GM19025 (cell line): ENCODE results near the gene TMEM259.

Experiments
- ATAC-seq: cut with Tn5 transposase; IDR thresholded peaks from one replicate; pipeline ENCODE4 v1.9.1; 2021; ENCODE audit warnings: mild to moderate bottlenecking, low read depth, moderate library complexity; ENCODE audit not compliant: unreplicated experiment

Gene TMEM259

DNA sequence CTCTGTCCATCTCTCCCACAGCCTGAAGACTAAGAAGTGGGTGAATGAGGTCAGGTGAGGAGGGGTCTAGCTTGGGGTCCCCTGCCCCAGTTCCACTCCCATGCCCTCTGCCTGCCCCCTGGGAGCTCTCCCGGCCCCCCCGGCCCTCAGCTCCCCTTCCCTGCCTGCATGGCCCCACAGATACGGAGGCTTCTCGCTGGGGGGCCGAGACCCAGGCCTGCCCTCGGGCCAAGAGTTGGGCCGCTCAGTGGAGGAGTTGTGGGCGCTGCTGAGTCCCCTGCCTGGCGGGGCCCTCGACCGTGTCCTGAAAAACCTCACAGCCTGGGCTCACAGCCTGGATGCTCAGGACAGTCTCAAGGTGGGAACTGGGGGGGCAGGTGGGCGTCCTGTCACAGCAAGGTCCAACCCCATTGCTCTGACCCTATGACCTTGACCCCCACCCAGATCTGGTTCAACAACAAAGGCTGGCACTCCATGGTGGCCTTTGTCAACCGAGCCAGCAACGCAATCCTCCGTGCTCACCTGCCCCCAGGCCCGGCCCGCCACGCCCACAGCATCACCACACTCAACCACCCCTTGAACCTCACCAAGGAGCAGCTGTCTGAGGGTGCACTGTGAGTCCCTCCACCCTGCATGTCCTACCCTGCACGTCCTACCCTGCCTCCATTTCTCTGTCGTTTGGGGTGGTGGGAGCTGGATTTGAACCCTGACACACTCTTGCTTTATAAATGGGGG lies 35.1 kb upstream of the TMEM259 start:
- no peak for ATAC-seq

DNA sequence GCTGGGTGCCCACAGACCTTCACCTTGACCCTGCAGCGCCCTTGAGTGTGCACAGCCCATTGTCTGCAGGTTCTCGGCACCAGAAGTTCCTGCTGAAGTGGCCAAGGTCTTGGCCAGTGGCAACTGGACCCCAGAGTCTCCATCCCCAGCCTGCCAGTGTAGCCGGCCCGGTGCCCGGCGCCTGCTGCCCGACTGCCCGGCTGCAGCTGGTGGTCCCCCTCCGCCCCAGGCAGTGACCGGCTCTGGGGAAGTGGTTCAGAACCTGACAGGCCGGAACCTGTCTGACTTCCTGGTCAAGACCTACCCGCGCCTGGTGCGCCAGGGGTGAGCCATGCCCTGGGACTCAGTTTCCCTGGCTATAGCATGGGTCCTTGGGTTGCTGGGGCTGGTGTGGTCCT lies 34.1 kb upstream of the TMEM259 start:
- no peak for ATAC-seq

DNA sequence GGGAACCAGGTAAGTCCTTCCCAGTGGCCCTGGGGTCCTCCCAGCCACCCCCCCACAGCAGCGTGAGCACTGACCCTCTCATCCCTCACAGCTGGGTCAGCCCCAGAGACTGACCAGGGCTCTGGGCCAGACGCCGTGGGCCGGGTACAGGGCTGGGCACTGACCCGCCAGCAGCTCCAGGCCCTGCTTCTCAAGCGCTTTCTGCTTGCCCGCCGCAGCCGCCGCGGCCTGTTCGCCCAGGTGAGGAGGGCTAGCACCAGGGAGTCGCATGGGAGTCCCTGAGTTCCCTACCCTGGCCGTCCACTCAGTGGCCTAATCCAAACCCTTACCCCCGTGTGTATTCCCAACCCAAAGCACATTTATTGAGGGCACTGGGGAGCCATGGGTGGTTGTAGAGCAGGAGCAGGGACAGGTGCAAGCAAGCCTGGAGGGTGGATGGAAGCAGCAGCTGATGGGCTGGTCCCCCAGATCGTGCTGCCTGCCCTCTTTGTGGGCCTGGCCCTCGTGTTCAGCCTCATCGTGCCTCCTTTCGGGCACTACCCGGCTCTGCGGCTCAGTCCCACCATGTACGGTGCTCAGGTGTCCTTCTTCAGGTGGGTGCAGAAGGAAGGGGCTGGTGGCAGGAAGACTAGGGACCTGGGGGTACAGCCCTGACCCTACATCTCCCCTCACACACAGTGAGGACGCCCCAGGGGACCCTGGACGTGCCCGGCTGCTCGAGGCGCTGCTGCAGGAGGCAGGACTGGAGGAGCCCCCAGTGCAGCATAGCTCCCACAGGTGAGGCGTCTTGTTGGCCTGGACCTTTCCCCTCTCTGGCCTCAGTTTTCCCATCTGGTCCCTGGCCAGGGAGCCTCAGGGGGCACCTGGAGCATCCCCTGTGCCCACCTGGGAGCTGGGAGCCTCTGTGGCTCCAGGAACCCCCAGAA lies 33.4 kb upstream of the TMEM259 start:
- ATAC-seq, result no peak

DNA sequence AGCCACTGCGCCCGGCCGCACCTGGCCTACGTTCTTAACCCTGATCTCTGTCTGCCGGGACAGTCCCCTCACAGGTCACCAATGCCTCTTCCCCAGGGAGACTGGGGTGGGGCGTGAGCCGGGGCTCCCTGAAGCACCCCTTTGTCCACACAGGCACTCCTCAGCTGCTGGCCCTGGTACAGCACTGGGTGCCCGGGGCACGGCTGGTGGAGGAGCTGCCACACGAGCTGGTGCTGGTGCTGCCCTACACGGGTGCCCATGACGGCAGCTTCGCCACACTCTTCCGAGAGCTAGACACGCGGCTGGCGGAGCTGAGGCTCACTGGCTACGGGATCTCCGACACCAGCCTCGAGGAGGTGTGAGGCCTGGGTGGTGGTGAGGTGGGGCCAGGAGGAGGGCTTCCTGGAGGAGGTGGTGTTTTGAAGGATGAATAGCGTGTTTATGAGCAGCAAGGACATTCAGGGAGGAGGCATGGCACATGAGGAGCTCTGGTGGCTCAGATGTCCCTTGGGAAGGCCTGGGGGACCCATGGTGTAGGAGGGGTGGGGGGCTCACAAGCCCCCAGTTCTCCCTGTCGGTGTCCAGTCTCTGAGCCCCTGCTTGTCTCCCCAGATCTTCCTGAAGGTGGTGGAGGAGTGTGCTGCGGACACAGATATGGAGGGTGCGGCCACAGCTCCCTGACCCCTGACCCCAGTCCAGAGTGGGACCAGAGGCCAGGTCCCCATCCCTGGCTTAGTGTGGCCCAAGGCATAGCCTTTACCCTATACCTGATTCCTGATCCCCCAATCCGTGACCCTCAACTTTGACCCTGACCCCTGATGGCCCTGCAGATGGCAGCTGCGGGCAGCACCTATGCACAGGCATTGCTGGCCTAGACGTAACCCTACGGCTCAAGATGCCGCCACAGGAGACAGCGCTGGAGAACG lies 32.5 kb upstream of the TMEM259 start:
- no peak for ATAC-seq

DNA sequence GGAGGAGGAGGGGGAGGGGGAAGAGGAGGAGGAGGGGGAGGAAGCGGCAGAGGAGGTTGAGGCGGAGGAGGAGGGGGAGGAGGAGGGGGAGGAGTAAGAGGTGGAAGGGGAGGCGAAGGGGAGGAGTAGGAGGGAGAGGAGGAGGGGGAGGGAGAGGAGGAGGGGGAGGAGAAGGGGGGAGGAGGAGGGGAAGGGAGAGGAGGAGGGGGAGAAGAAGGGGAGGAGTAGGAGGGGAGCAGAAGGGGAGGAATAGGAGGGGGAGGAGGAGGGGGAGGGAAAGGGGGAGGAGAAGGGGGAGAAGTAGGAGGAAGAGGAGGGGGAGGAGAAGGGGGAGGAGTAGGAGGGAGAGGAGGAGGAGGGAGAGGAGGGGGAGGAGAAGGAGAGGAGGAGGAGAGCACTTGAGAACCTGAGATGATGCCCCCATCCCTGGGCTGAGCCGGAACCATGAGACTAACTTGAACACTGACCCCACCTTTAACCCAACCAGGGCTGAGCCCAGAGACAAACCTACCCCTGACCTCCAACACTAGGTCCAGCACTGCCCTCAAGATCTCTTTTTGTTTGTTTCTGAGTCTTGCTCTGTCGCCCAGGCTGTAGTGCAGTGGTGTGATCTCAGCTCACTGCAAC lies 31.5 kb upstream of the TMEM259 start:
- no peak for ATAC-seq

DNA sequence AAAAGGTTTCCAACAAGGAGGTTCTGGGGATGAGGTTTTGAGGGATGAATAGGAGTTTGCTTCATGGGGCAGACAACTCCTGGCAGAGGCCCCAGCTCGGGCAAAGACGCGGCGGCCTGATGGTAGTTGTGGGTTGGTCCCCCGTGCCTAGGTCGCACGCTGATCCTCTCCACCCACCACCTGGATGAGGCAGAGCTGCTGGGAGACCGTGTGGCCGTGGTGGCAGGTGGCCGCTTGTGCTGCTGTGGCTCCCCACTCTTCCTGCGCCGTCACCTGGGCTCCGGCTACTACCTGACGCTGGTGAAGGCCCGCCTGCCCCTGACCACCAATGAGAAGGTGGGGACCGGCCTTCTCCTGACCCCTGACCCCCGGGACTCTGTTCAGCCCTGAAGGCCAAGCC lies 30.9 kb upstream of the TMEM259 start:
- ATAC-seq, result no peak

DNA sequence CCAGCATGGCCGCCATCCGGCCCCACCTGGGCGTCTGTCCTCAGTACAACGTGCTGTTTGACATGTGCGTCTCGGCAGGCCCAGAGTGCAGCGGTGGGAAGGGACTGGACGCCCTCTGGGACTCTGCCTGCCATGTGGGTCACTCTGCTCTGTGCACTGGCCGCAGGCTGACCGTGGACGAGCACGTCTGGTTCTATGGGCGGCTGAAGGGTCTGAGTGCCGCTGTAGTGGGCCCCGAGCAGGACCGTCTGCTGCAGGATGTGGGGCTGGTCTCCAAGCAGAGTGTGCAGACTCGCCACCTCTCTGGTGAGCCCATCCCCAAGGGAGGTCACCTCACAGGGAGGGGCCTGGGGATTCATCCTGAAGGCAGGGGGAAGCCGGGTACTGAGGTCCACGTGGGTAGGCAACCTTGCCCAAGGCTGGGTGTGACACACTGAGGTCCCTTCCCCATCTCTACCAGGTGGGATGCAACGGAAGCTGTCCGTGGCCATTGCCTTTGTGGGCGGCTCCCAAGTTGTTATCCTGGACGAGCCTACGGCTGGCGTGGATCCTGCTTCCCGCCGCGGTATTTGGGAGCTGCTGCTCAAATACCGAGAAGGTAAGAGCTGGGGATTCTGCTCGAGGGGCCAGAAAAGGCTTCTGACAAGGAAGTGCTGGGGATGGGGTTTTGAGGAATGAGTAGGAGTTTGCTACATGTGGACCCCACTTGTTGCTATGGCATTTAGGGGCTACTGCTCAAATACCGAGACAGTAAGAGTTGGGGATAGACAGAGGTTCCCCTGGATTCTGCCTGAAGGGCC lies 30.3 kb upstream of the TMEM259 start:
- ATAC-seq, result no peak

DNA sequence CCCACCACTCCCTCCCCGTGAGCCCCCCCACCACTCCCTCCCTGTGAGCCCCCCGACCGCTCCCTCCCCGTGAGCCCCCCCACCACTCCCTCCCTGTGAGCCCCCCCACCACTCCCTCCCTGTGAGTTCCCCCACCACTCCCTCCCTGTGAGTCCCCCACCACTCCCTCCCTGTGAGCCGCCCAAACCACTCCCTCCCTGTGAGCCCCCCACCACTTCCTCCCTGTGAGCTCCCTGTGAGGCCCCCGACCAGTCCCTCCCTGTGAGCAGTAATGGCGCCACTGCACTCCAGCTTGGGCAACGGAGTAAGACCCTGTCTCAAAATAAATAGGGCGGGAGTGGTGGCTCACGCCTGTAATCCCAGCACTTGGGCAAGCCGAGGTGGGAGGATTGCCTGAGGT lies 28.9 kb upstream of the TMEM259 start:
- no peak for ATAC-seq

DNA sequence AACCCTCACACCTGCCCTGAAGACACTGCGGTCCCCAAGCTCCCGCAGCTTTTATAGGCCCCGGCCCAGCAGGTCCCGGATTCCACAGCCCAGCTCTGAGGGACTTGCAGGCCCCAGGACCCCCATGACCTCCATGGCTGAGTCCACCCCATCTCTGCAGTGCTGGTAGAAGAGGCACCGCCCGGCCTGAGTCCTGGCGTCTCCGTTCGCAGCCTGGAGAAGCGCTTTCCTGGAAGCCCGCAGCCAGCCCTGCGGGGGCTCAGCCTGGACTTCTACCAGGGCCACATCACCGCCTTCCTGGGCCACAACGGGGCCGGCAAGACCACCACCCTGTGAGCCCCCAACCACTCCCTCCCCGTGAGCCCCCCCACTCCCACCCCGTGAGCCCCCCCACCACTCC lies 28.2 kb upstream of the TMEM259 start:
- ATAC-seq, result no peak

DNA sequence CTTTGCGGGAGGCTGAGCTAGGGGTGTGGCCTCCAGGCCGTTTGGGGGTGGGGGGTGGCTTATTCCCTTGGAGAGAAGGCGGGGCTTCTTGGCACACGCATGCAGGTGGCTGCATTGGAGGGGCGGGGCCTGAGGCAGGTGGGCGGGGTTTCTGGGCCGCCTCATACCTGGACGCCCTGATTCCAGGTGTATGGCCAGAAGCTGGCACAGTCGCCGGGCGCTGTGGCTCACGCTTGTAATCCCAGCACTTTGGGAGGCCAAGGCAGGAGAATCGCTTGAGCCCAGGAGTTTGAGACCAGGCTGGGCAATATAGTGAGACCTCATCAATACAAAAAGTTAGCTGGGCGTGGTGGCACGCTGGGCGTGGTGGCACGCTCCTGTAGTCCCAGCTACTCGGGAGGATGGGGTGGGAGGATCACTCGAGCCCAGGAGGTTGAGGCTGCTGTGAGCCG lies 26.8 kb upstream of the TMEM259 start:
- no peak for ATAC-seq

DNA sequence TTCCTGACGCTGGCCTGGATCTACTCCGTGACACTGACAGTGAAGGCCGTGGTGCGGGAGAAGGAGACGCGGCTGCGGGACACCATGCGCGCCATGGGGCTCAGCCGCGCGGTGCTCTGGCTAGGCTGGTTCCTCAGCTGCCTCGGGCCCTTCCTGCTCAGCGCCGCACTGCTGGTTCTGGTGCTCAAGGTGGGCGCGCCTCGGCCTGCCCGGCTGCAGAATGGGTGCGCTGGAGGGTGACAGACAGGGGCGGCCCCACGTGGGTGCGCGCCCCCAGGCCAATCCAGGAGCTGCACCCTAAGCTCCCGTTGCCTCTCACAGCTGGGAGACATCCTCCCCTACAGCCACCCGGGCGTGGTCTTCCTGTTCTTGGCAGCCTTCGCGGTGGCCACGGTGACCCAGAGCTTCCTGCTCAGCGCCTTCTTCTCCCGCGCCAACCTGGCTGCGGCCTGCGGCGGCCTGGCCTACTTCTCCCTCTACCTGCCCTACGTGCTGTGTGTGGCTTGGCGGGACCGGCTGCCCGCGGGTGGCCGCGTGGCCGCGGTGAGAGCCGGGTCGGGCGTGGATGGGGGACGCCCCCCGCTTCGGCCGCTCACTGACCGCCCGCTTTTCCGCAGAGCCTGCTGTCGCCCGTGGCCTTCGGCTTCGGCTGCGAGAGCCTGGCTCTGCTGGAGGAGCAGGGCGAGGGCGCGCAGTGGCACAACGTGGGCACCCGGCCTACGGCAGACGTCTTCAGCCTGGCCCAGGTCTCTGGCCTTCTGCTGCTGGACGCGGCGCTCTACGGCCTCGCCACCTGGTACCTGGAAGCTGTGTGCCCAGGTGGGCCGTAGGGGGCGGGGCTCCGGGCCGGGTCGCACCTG lies 26.1 kb upstream of the TMEM259 start:
- no peak for ATAC-seq

DNA sequence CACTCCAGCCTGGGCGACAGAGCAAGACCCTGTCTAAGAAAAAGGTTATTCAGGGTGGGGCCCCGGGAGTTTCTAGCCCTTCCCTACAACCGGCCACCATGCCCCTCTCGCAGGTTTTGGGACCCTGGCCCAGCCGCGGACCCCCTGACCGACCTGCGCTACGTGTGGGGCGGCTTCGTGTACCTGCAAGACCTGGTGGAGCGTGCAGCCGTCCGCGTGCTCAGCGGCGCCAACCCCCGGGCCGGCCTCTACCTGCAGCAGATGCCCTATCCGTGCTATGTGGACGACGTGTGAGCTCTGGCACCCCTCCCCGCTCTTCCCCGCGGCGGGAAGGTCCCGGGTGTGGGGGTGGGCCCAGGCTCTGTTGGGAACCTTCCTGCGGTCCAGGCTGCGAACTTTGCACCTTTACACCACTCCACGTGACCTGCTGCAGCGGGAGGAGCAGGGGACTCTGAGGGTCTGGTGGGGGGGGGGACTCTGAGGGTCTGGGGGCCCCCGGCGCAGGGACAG lies 25.2 kb upstream of the TMEM259 start:
- ATAC-seq, result no peak

DNA sequence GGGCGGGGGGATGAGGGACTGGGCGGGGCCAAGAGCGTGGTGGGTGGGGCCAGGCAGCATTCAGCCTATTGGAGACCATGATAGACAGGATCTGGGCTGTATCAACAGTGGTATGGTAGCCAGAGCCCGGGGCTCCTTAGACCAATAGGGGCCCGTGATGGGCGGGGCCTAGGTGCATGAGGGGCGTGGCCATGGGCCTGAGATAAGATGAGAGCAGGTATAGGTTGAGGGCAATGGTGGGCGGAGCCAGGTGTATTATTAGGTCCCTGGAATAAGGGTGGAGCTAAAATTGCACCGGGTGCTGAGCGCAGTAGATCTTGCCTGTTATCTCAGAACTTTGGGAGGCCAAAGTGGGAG lies 24.3 kb upstream of the TMEM259 start:
- no peak for ATAC-seq

DNA sequence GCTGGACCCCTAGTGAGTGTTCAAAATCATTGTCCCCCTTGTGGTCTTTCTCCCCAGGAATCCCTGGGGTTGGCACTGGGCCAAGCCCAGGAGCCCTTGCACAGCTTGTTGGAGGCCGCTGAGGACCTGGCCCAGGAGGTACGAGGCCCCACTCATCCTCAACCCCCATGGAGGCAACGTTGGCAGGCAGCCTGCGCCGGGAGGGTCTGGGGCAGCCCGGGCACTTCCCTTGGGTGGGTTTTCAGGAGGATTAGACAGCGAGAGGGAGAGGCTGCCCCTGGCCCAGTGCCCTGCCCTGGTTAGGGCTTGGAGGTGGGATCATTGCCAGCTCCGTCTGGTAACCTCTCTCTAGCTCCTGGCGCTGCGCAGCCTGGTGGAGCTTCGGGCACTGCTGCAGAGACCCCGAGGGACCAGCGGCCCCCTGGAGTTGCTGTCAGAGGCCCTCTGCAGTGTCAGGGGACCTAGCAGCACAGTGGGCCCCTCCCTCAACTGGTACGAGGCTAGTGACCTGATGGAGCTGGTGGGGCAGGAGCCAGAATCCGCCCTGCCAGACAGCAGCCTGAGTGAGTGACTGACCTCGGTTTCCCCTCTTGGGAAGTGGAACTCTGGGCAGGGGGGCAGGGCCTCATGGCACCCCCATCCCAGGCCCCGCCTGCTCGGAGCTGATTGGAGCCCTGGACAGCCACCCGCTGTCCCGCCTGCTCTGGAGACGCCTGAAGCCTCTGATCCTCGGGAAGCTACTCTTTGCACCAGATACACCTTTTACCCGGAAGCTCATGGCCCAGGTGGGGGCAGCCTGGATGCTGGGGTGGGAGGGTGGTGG lies 22.0 kb upstream of the TMEM259 start:
- ATAC-seq, result no peak

DNA sequence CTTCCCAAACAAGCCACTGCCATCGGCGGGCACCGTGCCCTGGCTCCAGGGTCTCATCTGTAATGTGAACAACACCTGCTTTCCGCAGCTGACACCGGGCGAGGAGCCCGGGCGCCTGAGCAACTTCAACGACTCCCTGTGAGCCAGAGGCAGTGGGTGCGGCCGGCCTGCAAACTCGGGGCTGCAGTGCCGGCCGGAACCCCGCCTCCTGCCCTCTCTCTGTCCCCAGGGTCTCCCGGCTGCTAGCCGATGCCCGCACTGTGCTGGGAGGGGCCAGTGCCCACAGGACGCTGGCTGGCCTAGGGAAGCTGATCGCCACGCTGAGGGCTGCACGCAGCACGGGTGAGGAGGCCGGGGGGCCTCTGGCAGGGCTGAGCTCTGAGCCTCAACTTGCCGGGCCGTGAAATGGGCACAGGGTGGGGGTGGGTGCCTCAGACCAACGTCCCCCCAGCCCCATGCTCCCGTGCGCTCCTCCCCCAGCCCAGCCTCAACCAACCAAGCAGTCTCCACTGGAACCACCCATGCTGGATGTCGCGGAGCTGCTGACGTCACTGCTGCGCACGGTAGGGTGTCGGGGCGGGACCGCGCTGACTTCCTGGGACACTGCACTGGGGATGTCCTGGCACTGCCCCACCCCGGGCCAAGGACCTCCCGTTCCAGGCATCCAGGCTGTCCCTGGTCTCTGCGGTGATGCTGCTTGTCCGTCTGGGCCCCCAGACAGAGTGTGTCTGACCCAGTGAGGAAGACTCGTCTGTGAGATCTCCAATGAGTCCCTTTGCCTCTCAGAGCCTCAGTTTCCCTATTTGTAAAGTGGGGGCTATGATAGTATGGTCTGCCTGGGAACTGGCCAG lies 21.1 kb upstream of the TMEM259 start:
- no peak for ATAC-seq

DNA sequence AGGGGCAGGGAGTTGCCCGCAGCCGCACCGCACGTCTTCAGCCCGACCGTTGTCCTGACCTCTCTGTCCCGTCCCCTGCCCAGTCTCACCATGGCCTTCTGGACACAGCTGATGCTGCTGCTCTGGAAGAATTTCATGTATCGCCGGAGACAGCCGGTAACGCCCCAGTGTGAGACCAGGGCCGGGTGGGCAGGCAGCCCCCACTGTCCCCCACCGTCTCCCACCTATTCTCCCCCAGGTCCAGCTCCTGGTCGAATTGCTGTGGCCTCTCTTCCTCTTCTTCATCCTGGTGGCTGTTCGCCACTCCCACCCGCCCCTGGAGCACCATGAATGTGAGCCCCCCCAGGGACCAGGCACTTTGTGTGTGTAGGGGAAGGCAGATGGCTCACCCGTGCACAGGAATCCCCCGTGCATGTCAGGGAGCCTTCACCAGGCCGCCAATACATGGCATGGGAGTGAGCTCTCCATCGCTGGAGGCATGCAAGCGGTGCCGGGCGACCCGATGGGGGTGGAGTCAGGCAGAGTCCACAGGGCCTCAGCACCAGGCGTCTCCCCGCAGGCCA lies 20.4 kb upstream of the TMEM259 start:
- no peak for ATAC-seq
